GM20000 (cell line): Measurements from ENCODE around the gene BRPF1.

Source experiments
- DNase-seq: peaks from one replicate; pipeline ENCODE4 v3.0.0; 2012; ENCODE audit warnings: low spot score
- TF ChIP-seq, protein P1 (sequence below): IDR thresholded peaks from 2 replicates; pipeline ENCODE4 v1.5.1; 2012; ENCODE audit warnings: mild to moderate bottlenecking, control low read depth; ENCODE audit errors: extremely low read depth, missing control alignments

Gene BRPF1

DNA sequence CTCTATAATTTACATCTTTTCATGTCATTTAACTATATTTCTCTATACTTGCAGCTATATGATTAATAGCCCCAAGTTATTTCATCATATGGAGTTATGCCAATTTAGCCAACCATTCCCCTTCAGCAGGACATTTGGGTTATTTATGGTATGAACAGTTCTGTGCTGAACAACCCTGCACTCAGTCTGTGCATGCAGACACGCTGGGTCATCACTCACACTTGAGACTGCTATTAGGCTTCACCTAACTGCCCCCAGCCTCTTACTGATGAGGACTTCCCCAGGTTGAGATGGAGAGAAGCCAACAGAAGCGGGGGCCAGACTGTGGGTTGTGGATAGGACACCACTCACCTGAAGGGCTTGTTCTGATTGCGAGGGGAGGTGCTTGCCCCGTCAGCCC is 53.4 kb downstream of the BRPF1 start:
- DNase-seq = no peak
- TF ChIP-seq, protein P1, sequence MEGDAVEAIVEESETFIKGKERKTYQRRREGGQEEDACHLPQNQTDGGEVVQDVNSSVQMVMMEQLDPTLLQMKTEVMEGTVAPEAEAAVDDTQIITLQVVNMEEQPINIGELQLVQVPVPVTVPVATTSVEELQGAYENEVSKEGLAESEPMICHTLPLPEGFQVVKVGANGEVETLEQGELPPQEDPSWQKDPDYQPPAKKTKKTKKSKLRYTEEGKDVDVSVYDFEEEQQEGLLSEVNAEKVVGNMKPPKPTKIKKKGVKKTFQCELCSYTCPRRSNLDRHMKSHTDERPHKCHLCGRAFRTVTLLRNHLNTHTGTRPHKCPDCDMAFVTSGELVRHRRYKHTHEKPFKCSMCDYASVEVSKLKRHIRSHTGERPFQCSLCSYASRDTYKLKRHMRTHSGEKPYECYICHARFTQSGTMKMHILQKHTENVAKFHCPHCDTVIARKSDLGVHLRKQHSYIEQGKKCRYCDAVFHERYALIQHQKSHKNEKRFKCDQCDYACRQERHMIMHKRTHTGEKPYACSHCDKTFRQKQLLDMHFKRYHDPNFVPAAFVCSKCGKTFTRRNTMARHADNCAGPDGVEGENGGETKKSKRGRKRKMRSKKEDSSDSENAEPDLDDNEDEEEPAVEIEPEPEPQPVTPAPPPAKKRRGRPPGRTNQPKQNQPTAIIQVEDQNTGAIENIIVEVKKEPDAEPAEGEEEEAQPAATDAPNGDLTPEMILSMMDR = no peak

DNA sequence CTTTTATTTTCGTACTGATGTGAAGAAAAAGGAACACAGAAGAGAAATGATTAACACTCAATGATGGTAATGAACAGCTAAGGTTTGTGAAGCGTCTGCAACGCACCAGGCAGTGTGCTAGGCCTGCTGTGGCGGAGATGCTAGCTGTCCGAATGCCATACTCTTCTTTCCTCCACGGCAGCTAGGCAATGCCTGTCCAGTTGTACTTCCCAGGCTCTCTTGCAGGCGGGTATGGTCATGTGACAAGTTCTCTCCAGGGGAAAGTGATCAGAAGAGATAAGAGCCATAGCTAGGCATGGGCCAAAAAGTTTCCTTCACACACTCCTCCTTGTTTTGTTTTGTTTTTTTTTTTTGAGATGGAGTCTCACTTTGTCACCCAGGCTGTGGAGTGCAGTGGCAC is 54.1 kb downstream of the BRPF1 start:
- no peak for DNase-seq
- TF ChIP-seq, protein P1 = no peak

DNA sequence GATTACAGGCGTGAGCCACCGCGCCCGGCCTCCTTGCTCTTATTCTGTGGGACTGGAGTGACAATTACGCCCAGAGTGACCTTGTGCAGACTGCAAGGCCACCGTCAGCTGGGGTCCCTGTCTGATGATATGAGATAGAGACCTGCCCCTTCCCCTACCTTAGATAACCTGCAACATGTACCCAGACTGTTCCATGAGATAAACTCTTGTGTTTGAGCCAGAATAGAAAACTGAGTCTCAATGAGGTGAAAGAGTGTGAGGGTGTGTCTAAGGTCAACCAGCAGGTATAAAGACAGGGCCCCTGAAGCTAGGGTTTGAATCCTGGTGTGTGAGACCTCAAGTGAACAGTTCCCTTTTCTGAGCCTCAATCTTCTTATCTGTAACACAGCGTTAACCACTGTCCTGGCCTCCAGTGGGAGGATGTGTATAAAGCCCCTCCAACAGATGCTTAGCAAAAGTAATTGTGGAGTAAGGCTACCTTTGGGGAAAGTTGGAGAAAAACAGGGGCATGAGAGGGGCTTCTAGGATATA is 54.7 kb downstream of the BRPF1 start:
- TF ChIP-seq, protein P1 = no peak
- DNase-seq = no peak

DNA sequence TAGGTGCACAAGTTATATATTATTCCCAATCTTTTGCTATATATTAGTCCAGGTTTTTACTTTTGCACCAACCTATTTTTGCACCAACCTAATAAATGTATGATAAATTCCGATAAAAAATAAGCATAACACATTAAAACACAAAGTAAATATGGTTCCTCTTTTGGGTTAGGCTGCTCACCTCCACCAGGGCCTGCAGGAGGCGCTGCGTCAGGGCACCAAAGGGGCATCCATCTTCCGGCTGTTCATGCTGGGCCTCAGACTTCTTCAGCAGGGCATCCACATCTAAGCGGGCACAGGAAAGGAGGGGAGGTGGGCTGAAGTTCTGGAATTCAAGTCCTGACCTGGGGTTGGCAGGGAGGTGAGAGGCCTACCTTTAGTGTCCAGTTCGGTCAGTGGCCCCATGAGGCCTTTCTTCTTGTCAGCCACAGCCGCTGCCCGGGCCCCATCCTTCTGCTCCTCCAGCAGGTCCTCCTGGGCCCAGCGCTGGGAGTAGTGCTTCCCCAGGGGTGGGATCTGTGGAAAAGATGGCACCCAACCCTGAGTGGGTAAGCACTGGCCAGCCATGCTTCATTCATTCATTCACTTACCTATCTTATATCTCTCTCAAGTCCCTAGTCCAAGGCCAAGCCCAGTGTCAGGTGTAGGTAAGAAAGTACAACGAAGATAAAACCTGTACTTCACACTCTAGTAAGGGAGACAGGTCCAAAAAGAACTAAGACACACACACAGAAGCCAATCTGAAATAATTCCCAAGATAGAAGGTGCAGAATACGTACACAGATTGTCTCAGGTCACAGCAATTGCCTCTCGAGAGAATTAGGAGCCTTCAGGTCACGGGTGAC is 55.5 kb downstream of the BRPF1 start:
- TF ChIP-seq, protein P1 = peak; percentile 16
- DNase-seq = no peak

DNA sequence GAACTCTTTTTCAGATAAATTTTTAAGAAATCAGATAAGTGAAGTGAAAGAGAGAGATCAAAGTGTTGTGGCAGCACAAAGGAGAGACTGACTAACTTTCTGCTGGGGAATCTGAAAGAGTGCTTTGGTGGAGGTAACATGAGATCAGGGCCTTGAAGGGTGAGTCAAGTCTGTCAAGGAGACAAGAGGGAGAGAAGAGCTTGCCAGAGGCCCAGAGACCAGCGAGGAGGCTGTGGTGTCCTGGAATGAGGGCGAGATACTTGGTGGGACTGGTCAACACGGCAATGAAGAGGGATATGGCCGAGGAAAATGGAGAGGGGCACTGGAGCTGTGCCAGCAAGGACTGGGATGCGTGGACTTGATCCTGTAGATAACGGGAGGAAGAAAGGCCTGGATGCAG is 56.2 kb downstream of the BRPF1 start:
- TF ChIP-seq, protein P1 = no peak
- no peak for DNase-seq

DNA sequence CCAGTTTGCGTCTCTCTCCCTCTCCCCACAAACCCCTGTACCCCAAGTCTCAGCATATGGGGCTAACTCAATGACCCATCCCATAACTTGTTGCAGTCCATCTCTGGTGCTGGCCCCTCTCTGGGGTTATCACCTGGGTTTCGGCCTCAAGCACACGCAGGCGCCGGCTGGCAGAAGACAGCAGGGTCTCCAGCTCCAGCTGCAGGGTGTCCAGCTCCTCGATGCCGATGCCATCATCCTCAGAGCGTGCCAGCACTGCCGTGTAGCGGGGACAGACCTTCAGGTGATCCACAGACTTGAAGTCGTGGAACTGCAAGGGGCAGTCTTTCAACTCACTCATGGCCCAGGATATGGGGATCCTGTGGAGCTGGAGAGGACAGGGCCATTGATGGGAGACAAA is 59.6 kb downstream of the BRPF1 start:
- TF ChIP-seq, protein P1 = no peak
- no peak for DNase-seq

DNA sequence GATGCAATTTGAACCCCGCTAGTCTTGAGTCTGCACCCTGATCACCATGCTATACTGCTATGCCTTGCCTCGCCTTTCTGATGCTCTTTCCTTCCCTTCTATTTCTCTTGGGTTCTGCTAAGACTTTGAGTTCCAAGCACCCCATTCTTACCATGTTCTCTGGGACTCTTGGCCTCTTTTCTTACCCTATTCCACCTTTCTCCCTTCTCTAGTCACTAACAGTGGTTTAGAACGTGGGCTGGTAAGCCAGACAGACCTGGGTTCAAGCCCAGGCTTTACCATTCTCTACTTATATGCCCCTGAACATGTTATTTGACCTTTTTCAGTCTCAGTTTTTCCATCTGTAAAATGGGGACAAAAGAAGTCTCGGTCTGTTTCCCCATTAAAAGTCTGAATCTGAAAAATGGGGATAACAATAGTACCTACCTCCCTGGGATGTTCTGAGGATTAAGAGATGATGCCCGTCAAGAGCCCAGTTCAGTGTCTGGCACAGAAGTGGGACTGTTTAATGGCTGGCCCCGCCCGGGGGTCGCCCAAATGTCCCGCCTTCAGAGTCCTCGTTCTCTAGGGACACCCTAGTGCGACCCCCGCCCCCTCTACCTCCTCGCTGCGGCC is 60.4 kb downstream of the BRPF1 start:
- no peak for DNase-seq
- TF ChIP-seq, protein P1 = no peak
